HG03521 (cell line): ENCODE results near the gene SPATS2L.
A peak's percentile ranks its signal among the peaks of the same experiment; 100 is the strongest.

ENCODE experiments used
- ATAC-seq: cut with Tn5 transposase; IDR thresholded peaks from one replicate; pipeline ENCODE4 v1.9.1; 2021; ENCODE audit warnings: mild to moderate bottlenecking, moderate library complexity; ENCODE audit not compliant: unreplicated experiment

SPATS2L gene

DNA sequence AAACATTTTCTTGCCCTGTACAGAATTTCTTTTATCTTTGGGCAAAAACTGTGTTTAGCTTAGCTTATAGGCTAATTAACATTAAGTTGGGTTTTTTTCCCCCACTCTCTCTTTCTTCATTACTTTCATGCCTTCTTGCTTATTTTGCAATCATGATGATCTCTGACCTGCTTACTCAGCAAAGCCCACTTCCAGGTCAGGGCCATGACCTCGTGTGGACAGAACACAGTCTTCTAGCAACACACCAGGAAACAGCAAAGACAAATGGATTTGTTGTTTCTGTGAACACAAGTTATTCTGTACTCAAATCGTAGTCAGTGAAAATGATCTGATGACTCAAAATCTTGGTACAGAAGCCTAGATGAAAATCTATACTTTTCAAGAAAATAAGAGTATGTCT is 60.7 kb downstream of the SPATS2L start:
- no peak for ATAC-seq

GRCh38 chr2:200369886-200370285 is 63.4 kb downstream of the SPATS2L start:
- ATAC-seq, result no peak

DNA sequence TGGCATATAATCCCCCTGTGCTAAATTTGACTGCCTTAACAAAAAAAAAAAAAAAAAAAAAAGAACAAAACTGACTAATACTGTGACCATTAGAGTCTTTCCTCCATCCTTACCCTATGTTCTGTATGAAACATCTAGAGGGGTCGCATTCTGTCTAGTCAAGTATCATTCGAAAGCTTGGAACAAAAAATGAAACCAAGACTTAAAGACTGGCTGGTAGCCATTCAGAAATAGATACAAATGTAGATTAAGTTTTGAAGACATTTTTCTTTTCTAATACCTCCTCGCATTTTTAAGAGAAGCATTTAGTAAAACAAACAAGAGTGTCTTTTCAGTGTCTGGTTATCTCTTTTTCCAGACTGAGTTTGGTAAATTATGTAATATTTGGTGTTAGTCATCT is 66.7 kb downstream of the SPATS2L start:
- ATAC-seq, result peak; percentile 37

GRCh38 chr2:200373973-200374416 is 67.5 kb downstream of the SPATS2L start:
- peak; percentile 87 for ATAC-seq

- ATAC-seq, result no peak
Measured at GRCh38 chr2:200376513-200377354, 70.2 kb downstream of the SPATS2L start.

DNA sequence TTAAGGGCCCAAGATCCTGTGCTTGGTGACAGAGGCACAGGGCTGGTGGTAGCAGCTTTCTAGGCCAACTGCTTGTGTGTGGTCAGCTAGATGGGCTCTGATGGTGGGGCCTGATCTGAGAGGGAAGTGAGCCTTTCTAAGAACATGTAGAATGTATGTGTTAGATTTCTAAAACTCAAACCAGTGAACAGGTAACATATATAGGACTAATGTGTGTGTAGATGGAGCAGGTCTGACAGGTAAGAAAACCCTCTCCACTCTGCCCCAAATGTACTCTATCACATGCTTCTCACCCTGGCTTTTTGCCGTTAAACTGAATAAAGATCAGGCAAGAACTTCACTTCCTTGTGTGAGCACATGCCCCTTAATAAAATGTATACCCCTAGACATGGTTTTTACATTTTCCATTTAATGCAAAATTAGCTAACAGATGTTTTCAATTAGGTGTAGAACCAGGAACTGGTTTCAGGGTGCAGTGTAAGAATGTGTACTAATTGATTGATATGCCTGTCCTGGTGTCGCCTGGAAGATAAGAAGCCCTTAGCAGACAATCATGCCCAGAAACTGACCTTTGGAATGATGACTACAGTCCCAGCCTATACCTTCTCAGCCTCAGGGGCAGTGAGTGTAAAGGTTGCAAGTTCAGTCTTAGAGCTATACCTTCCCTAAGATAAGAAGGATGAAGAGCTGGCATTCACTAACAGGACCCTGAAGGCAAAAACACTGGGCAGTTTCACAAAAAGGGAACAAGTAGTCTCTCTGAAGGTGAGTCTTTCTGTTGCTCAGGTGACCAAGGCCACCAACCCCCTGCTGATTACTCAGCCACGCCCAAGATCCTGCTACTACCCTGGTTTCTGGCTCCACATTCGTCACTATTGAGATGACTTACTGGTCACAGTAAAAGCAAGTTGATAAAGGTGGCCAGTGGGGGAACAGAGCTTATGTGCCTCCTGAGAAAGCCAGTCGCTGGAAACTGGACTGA is 71.2 kb downstream of the SPATS2L start:
- no peak for ATAC-seq

DNA sequence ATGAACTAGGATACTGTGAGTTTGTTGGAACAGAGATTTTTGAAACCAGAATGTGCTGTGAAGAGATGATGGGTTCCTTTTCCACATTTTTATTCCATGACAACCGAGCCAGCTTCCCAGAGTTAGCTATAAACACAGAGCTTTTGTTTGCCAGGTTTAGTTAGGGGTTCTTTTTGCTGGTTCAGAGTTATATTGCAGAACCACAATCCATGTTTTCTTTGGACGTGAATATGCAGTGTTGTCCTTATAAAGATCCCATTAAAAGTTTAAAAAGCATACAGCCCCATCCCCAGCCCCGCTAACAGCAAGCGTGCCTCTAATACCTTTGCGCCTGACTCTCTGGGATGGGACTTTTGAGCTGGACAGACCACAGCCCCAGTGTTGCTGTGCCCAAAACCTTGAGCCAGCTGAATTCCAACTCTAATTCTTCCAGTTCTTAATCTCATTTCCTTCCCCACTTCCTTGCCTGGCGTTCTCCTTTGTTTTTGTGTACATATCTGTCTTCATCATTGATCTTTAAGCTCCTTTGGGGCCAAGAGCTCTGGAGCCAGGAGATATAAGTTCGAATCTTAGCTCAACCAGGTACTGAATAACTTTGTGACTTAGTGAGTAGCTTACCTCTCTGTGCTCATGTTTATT is 72.3 kb downstream of the SPATS2L start:
- ATAC-seq, result no peak

- ATAC-seq, result no peak
Measured at GRCh38 chr2:200379481-200380090, 73.1 kb downstream of the SPATS2L start.

GRCh38 chr2:200380091-200380561 is 73.6 kb downstream of the SPATS2L start:
- ATAC-seq, result no peak

- ATAC-seq, result no peak
Measured at GRCh38 chr2:200380833-200381542, 74.5 kb downstream of the SPATS2L start.

GRCh38 chr2:200382874-200383273 is 76.4 kb downstream of the SPATS2L start:
- no peak for ATAC-seq

DNA sequence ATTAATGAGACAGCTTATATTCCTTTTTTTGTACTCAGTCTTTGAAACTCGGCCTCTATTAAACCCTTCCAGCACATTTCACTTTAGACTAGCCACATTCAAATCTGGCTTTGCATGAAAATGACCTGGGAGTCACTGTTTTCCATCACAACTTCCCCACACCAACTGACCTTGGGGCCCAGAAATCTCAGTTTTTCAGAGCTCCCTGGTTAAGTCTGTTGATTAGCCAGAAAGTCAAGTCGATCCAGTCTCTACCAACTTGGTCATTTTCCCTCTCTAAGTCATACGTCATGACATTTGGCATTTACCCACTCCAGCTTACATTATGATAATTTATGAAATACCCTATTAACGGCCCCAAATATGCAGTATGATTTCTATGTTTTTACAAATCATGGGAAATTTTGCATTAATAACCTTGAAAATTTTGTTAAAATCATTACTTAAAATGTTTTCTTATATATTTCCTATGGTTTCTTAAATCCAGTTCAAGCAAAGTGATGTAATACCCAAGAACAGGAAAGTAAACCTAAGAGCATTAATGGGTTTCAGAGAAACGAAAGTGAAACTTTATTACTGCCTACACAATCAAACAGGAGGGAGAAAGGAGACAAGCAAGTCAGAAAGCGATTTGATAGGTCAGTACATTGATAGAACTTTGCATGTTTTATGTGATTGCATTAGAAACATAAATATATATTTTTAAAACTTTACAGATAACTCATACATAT is 77.1 kb downstream of the SPATS2L start:
- peak; percentile 58 for ATAC-seq

DNA sequence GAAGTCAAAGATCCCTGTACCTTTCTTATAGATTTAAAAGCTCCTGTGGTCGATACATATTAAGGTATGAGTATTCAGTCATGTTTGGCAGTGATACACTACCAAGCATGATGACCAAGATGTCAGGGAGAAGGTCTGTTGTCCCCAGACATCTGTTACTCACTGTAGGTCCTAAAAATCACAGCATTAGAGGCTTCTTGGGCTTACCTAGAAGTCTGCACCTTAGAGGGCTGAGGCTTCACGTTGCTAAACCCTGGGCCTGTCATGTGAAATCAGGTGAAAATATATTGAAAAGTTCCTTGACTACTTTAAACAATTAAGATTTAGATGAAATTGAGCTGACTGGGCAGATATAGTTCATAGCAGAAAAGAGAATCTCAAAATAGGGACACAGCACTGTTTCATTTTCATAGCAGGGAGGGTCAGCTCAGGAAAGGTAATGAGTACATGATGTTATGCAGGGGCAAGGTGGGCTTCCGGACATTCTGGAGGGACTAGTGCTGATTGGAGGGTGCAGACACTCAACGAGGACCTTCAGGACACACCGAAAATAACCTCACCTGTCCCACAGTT is 78.7 kb downstream of the SPATS2L start:
- ATAC-seq, result no peak

DNA sequence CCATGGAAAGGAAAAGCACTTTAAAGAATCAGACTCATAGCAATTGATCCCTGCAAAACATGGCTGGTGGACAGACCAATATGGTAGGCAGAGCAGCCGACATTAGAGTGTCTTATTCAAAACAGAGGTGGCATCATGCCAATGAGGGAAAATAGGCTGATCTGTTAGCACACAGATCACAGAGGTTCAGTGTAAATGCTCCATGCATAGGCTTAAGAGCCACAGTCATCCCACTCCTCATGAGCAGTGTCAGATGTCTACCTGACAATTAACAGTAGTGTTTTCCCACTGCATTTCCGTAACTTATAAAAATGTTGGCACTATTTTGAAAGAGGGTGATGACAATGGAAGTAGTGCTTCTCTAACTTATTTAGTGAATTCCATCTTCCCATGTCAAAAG is 86.7 kb downstream of the SPATS2L start:
- ATAC-seq, result no peak

- ATAC-seq, result no peak
Measured at GRCh38 chr2:200394045-200394444, 87.6 kb downstream of the SPATS2L start.

- no peak for ATAC-seq
Measured at GRCh38 chr2:200396781-200397242, 90.3 kb downstream of the SPATS2L start.

DNA sequence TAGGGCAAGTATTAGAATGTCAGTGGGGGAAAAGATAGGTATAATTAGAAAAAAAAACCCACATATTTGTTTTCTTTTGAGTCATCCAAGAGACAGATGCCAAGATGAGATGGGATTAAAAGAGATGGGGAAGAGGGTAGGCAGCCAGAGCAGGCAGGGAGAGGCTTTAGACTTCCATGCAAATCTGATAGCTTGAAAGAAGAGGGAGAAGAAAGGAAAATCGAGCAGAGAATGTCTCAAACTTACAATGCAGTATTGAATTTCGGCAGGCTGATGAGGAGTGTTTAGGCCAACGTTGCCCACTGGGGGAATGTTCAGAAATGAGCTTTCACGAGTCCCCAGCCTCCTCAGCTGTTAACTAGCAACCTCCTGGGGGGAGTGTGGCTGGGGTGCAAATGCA is 91.3 kb downstream of the SPATS2L start:
- ATAC-seq, result no peak

GRCh38 chr2:200399046-200399445 is 92.6 kb downstream of the SPATS2L start:
- no peak for ATAC-seq

DNA sequence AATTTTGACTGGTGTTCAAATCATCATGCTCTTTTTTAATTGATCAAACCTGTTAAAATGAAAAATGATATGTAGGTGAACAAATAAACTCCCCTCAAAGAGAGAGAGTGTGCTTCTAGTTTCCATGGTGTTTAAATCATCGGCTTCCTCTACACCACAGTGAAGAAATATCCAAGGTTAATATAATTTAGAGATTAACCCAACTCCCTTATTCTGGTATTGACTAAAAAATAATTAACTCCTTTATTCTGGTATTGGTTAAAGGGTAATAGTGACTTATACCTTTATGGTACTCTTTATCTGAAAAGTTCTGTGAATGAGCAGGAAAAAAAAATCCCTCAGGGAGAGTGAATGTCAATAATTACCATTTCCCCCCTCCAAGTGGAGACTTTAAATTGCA is 93.1 kb downstream of the SPATS2L start:
- ATAC-seq, result no peak
